HG02759 (cell line): Measurements from ENCODE around the gene MYO10.

ENCODE experiments used
- ATAC-seq: cut with Tn5 transposase; IDR thresholded peaks from one replicate; pipeline ENCODE4 v1.9.1; 2021; ENCODE audit warnings: mild to moderate bottlenecking, moderate library complexity; ENCODE audit not compliant: unreplicated experiment

MYO10 gene

DNA sequence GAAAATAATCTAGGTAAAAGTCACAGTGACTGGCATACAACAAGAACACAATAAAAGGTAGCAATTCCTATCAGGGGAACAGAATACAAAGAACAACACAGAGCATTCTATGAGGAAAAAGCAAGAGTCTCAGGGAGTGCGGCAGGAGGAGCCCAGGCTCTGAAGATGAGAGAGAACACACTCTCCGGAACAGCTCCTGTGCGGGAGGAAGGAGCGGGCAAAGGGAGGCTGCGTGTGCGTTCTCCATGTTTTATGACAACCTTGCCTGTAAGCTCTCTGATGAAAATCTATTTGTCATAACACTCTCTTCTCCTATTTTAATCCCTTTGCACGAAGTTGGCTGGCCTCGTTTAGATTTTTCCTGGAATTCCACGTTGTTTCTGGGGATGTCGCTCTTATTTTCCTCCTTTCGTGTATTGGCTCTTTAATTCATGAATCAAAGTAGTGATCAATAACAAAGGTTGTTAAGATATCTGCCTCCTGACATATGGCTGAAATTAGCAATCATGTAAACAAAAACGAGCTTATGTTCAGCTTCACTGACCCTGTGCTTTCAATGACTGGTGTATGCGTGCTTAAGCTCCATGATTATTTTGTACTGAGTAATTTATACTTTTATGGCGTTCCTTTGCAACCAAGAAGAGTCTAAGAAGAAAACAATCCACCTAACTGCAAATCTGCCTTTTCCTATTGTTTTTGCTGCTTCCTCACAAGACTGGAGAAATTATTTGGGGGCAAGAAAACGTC lies 109.5 kb downstream of the MYO10 start:
- no peak for ATAC-seq

DNA sequence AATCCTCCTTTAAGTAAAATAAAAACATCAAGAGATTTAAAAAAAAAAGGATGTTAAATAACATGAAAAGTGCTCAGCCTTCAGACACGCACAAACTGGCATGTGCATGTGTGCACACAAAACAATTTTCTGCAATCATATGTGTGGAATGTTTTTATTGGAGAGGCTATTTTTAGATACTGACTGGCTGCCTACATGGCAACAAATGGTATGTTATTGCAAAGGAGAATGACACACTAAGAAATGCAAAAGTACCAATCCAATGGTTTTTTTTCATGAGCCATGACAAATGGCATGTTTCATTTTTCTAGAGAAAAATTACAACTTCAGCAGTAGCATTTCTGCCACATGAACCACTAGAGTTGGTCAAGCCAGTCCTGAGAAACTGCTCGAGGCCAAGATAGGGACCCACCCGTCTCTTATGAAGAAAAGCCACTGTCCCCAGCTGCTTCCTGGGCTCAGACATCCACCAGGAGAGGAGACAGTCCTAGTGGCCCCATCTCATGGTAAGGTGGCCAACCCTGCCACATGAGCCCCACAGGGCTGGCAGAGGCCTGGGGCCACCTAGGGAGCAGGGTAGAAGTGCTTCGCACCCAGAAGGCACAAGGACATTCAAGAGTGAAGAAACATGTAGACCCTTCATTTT lies 116.4 kb downstream of the MYO10 start:
- no peak for ATAC-seq

DNA sequence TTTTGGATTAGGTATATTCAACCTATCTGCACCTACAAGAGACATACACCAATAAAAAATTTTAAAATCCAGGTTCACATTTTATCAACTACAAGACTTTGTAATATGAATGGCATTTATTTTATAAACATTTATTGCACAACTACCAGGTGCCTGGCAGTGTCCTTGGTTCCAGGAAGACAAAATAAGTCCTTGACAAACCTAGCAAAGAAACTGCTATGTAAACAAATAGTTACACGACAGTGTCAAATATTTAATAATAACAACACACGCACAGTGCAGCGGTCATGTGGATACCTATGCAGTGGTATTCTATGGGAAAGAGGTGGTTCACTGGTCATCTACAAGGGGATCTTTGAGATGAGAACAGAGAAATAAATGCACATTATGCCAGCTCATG lies 120.7 kb downstream of the MYO10 start:
- no peak for ATAC-seq

DNA sequence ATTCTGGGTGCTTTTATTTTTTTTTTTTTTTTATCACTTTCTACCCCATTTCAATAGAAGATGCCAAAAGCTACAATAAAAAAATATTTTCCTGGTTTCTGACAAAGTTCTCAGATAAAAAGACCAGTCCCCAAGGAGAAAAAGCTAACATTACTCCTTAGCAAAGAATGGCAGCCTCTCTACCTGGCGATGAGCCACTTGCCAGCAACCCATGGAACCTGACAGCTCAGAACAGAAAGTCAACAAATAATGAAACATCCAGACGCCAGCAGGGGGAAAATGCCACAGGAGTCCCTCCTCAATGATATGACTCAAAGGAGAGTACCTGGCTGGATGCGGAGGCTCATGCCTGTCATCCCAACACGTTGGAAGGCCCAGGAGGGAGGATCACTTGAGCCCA lies 123.2 kb downstream of the MYO10 start:
- no peak for ATAC-seq

DNA sequence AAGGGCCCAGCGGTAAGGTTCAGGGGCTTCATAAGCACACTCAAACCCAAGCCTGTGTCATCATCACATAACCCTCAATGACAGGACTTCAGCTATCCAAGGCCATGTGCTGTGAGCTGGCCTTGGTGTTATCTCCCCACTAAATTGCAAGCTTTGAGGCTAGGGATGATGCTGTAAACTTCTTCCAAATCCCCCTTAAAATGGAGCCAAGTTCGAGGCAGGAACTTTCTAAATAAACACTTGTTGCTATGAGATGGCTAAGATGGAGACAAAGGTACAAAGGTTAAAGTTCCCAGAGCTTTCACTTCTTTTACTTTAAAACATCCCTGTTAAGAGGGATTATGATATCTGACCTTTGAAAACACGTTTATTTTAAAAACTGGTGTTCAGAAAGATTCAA lies 123.6 kb downstream of the MYO10 start:
- ATAC-seq: no peak

DNA sequence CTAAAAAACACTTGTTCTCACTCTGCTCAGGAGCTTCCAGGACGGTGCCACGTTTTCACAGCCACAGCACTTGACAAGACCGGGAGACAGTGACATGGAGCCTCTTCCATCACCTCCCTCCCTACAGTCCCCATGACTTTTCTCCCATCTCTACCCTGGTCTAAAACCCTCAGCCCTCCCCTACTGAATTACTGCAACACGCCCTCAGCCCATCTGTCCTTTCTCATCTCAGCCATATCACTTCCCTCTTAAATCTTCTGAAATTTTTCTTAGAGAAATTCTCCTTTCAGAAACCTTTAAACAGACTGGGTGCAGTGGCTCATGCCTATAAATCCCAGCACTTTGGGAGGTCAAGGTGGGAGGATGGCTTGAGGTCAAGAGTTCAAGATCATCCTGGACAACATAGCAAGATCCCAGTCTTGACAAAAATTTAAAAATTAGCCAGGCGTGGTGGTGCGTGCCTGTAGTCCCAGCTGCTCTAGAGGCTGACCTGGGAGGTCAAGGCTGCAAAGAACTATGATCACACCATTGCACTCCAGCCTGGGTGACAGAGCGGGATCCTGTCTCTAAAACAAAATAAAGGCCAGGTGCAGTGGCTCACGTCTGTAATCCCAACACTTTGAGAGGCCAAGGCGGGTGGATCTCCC lies 125.8 kb downstream of the MYO10 start:
- no peak for ATAC-seq

DNA sequence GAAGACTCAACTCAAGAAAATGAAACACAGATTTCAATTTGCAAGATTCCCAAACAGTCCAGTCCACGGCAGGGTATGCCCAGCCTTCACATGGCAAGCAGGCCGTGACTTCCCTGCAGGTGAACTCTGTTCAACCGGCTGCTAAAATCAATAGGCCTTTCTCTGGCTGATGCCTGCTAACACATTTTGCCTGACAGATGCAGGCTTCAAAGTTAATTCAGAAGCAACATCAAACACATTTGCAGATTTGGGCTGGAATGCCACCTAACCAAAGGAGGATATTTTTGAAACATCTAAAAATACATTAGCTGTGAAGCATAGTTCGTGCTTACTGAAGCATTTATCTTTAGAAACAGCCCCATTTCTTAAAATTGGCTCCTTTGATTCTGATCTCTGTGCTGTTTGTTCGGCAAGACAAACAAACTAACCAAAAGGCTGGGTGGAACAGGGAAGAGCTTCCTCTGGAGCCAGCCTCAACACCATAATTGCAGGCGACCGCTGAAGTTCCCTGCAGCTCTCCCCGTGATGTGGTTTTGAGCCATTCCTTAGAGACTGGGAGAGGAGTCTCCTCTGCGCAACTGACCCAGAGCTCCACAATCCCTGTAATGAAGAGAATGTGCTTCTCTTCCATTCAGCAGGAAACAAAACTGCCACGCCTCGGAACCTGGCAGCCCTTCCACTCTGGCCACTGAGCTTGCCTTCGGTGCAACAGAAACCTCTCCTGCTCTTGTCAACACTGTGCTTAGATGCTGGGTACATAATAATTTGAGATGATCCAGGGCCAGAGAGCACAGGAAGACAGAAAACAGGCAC lies 126.5 kb downstream of the MYO10 start:
- ATAC-seq: no peak

DNA sequence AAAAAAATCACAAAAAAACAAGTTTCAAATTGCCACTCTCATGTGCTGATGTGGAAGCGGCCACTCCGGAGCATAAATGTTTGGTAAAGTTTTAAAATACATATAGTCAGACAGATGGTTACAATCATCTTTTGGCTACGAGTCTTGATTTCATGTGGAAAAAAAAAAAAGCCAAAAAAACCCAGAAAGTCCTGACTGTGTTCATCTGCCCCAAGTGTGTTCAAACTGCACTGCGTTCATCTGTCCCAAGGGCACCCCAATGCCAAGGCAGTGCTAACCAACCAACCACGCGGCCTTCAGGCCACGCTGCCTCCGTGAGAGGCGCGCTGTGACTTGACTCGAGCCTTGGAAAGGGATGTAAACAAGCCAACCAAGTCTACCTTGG lies 127.1 kb downstream of the MYO10 start:
- ATAC-seq: no peak

DNA sequence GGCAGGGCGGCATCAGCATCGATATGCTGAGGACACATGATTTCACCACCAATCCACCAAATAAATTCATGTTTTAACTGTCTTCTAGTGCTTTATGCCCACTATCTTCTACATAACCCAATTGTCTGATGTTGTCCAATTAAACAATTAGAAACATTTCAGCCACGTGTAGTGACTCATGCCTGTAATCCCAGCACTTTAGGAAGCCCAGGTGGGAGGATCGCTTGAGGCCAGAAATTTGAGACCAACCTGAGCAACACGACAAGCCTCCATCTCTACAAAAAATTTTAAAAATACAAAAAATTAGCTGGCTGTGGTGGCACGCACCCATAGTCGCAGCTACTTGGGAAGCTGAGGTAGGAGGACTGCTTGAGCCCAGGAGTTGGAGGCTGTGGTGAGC lies 128.1 kb downstream of the MYO10 start:
- no peak for ATAC-seq

DNA sequence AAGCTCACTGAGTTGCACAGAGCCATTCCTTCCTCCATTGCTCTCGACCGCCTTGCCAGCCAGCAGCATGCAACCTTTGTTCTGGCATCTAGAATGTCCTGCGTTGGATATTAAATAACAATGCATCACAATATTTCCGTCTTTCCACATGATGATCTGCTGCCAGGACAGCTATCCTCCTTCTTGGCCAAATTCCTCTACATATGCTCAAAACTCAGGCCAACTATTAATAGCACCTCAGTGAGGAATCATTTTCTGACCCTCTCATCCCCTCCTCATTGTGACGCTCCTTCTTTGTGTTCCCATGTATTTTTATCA lies 128.6 kb downstream of the MYO10 start:
- ATAC-seq: no peak

DNA sequence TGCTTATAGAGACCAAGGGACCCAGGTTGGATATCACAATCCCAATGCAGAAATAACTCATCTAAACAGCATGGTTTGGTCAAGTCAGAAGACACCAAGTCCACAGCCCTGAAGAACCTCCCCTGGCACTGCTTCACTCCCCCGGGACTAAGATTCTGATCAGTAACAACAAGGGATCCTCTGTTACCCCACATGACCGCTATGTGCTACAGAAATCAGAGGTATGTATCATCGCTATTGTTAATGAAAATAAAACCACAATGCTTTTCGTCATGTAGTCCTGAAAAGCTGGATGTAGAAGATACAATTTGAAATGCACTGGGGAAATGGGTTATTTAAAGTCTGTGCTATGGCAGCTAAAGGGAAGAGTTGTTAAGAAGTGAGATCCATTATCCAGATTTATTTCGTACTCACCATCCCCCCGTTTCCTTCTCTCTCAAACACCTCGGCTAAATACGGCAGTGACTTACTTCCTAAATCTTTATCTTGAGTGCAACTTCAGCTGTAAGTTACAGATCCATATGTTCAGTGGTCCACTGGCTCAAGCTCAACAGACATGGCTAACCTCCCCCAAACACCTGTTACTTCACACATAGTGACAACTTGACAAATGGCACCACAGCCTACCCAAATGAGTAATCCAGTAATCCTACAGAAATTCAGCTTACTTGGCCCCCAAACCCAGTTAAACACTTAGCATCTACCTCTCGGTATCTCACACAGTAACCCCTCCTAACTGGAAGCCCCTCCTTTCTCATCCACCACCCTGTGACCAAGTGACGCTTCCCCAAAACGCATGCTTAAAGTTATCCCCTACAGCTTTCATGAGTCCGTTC lies 129.2 kb downstream of the MYO10 start:
- no peak for ATAC-seq

DNA sequence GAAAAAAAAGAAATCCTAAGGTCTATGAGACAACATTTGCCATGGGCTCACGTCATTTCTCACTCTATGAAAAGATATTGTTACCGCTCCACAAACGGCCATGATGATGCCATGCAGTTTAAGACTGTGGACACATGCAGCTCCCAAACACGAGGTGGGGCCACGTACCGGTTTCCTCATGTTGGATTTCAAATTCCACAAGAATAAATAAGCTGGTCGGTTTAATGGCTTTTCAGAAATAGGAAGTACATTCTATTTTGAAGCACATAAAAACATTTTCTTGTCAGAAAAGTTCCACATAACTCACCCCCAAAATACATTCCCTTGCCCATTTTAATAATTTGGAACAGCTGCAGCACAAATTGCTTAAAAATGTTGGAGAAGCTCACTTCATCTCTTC lies 130.6 kb downstream of the MYO10 start:
- no peak for ATAC-seq

DNA sequence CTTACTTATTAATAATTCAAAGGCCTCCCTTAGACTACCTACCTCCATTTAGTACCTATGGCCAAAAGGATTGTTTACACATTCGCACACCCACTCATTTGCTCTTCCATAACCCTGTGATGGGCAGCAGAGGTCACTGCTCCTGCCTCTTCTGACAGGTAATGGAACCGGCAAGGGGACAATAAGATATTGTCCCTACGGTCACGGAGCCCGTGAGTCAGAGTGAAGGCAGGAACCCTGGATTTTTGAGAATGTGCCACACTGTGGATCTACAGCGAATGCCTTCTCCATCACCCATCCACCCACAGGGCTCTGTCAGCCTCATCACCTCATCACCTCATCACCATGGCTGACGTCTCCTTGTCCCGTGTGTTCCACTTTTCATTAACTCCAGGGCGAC lies 132.3 kb downstream of the MYO10 start:
- ATAC-seq: no peak

DNA sequence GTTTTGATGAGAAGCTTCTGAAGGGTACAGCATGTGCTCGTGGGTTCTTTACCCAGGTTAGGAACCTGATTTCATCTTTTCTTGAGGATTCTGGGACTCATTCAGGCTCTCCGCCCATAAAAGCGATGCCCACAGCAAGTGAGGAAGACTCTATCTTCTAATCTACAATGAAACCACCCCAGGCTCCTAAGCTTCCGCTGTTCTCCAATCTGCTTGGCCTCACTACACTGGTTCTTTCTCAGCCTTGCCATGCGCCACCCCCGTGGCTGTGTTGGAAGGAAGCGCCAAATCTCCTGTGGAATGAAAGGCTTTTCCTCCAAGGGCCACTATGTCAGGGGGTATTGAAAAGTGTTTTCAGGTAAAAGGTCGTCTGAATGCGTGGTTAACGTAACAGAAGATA lies 135.6 kb downstream of the MYO10 start:
- no peak for ATAC-seq

DNA sequence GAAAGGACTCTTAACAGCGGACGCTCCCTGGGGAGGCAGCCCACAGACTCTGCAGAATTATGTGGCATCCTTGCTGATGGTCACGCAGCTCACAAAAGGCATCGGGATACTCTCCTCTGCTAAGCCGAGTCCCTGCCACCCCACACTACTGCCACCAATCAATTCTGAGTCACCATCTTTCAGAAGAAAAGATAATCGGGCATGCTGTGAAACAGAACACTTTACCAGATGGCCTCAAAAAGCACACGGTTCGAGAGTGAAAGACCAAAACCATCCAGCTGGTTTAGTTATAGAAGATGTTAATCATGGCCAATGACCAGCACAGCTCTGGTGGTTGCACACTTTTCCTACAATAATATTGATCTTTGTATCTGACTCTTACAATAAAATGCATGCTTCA lies 136.3 kb downstream of the MYO10 start:
- no peak for ATAC-seq

DNA sequence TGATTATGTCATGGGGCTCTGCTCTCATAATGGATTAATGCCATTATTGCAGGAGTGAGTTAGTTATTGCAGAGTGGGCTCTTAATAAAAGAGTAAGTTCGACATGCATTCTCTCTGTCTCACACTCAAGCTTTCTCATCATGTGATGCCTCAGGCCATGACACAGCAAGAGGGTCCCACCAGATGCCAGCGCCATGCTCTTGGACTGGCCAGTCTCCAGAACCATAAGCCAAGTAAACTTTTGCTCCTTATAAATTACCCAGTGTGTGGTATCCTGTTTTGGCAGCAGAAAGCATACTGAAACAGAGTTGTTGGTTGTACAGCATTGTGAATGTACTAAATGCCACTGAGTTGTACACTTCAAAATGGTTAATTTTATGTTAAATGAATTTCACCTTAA lies 138.1 kb downstream of the MYO10 start:
- no peak for ATAC-seq

DNA sequence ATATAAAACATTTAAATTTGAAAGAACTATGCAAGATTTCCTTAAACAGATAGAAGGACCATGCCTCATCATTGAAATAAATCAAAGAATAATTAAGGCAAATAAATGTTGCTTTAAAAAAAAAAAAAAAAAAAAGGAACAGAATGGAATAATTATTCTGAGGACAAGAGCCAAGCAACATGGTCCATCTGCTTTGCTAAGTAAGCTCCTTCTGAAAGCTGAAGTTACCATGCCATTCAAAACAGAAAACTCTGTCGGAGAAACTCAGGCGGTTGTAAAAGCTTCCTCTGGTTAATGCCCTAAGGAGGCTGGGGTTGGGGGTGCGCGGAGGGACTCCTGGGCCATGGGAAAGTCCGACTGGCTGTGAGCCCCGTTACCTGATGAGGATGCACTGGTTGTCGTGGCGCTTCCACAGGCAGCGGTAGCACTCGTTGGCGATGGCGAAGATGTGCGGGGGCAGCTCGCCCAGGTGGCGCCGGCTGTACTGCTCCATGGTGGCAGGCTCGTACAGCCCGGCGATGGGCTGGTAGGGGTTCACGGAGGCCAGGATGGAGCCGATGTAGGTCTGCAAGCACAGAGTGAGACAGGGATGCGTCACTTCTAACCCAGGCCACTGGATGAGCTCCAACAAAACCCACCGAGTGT lies 141.7 kb downstream of the MYO10 start:
- no peak for ATAC-seq

DNA sequence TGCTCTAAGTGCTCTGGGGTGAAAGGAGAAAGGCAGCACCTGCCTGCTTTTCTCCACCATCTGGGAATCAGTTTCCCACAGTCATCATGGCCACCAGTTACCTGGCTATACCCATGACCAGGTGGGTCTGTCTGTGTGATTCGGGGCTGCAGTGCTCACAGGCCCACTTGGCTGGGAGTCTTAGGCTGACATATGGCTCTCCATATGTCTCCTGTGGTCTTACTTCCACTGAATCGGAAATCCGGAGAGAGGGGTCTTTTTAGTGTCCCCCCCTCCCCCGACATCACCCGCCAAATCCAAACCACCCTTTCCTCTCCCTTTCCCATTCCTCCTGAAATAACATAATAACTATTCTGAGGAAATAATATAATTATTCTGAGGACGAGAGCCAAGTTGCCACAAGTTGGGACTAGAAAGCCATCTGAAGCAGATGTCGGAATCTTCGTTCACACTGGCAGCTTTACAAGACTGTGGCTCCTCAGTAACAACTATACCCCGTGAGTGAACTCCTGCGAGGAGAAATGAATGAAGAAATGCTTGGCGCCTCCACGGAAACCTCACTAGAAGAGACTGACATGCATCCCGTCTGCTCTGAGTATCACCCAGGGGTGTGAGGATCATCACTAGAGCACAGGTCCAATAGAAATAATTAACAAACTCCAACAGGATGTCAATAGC lies 143.4 kb downstream of the MYO10 start:
- ATAC-seq: no peak

DNA sequence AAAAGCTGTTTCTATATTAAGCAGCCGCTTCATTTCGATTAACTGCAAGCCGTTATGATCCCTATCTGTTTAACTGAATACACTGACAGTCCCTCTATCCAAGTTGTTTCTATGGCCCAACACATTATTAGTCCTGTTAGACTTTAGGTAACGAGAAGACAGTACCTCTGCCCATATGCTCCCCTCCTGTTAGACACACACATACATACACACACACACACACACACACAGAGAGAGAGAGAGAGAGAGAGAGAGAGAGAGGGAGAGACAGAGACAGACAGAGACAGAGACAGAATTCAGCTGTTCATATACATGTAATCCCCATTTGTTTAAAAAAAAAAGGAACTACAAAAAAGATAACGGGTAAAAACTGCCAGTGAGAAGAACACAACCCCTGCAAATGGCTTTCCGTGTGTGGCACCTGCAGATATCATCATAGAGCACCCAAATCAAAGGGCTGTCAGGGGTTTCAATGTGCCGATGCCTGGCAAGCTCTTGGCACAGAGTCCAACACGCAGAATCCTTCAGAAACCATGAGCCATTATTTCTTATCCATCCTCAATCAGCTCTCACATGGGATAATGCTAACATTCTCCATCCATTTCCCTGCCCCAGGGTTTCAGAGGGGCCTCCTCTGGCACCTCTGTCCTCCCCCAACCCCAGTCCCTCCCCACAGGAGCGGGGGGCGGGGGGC lies 144.0 kb downstream of the MYO10 start:
- ATAC-seq: no peak
